PC-3 (cell line): ENCODE measurements around the gene EDN2. TPM values are rescaled to one million over a fixed set of nuclear protein-coding genes. Genes with fewer than 3 reads are reported as not detected.

Source experiments
- ATAC-seq: fragments of 200-7000 bp; cut with Tn5 transposase; 2 replicates; pipeline ENCODE4 v1.9.1; 2020; ENCODE audit warnings: mild to moderate bottlenecking, moderate library complexity
- BruUV-seq: library from RNA; stranded (reverse); fragments of 400-500 nt; replicated peaks from 2 replicates; lab custom pipeline; 2021; lab: Mats Ljungman, UMichigan
- CTCF ChIA-PET: fragments of 300-600 bp; sonication (Branson Sonifier 250); formaldehyde crosslinking; loops from one replicate; lab custom pipeline; 2022; ENCODE audit warnings: antibody characterized with exemption; lab: Charles Lee
- POLR2A ChIA-PET: fragments of 300-600 bp; sonication (Branson Sonifier 250); formaldehyde crosslinking; loops from one replicate; lab custom pipeline; 2022; ENCODE audit warnings: antibody characterized with exemption; ENCODE audit not compliant: unreplicated experiment; lab: Charles Lee
- DNase-seq: peaks from one replicate; pipeline ENCODE4 v3.0.0-alpha.2; 2015
- H2AFZ ChIP-seq: fragments of 300-600 bp; sonication (generic); 2 replicates; pipeline ENCODE4 v1.6.0; 2016; ENCODE audit warnings: antibody characterized with exemption, low read length
- H3F3A ChIP-seq: fragments of 300-600 bp; sonication (generic); one replicate; pipeline ENCODE4 v1.6.0; 2017; ENCODE audit warnings: antibody characterized with exemption, low read length, control low read depth, mild to moderate bottlenecking; ENCODE audit not compliant: unreplicated experiment
- H3K27ac ChIP-seq: fragments of 300-600 bp; sonication (generic); 2 replicates; pipeline ENCODE4 v1.5.1; 2016; ENCODE audit warnings: mild to moderate bottlenecking, low read length
- H3K27me3 ChIP-seq: fragments of 300-600 bp; sonication (generic); 2 replicates; pipeline ENCODE4 v1.6.1; 2016; ENCODE audit warnings: low read length, mixed read lengths
- H3K36me3 ChIP-seq: fragments of 300-600 bp; sonication (generic); 2 replicates; pipeline ENCODE4 v1.6.1; 2016; ENCODE audit warnings: low read depth, mixed run types, low read length, mixed read lengths
- H3K4me1 ChIP-seq: fragments of 300-600 bp; sonication (generic); 2 replicates; pipeline ENCODE4 v1.5.1; 2016; ENCODE audit warnings: low read length; ENCODE audit not compliant: insufficient read depth
- H3K4me2 ChIP-seq: fragments of 300-600 bp; sonication (generic); 2 replicates; pipeline ENCODE4 v1.6.0; 2016; ENCODE audit warnings: low read length
- H3K4me3 ChIP-seq: fragments of 300-600 bp; sonication (generic); 2 replicates; pipeline ENCODE4 v1.5.1; 2016; ENCODE audit warnings: mild to moderate bottlenecking, low read length, mixed read lengths
- H3K79me2 ChIP-seq: fragments of 300-600 bp; sonication (generic); 2 replicates; pipeline ENCODE4 v1.6.1; 2017; ENCODE audit warnings: low read length, mixed read lengths
- H3K9ac ChIP-seq: fragments of 300-600 bp; sonication (generic); 2 replicates; pipeline ENCODE4 v1.6.0; 2016; ENCODE audit warnings: mild to moderate bottlenecking, low read length
- H3K9me2 ChIP-seq: fragments of 300-600 bp; sonication (generic); replicated peaks from 2 replicates; pipeline ENCODE4 v1.6.1; 2016; ENCODE audit warnings: mixed run types, low read length, mixed read lengths
- H3K9me3 ChIP-seq: fragments of 300-600 bp; sonication (generic); 2 replicates; pipeline ENCODE4 v1.6.1; 2016; ENCODE audit warnings: low read length, mixed read lengths
- H4K20me1 ChIP-seq: fragments of 300-600 bp; sonication (generic); 2 replicates; pipeline ENCODE4 v1.6.1; 2016; ENCODE audit warnings: low read length, mixed read lengths
- CTCF ChIP-seq: fragments of 300-600 bp; sonication (generic); conservative IDR thresholded peaks from 2 replicates; pipeline ENCODE4 v1.5.1; 2017; ENCODE audit warnings: antibody characterized with exemption, low read depth, mild to moderate bottlenecking, low read length
- EZH2 ChIP-seq: fragments of 300-600 bp; sonication (generic); IDR thresholded peaks from one replicate; pipeline ENCODE4 v1.6.1; 2017; ENCODE audit warnings: antibody characterized with exemption, mild to moderate bottlenecking, low read length; ENCODE audit not compliant: unreplicated experiment
- EZH2phosphoT487 ChIP-seq: fragments of 300-600 bp; sonication (generic); IDR thresholded peaks from 2 replicates; pipeline ENCODE4 v1.6.1; 2018; ENCODE audit warnings: mild to moderate bottlenecking, antibody characterized with exemption, low read length, borderline replicate concordance
- intact Hi-C: fragments of 100-400 bp; cut with micrococcal nuclease; formaldehyde crosslinking; loops from 2 replicates; pipeline ENCODE4 v1.9.0; 2023
- total RNA-seq: library from RNA; depleted of rRNA; stranded (reverse); fragments of >200 nt; gene quantifications from 2 replicates; pipeline ENCODE4 v1.2.3, GENCODE V29; 2014

The EDN2 gene
- total RNA-seq, 1 experiment from 2014 or later, result 0.36 TPM

GRCh38 chr1:41433501-41433900, 51.0 kb downstream of the EDN2 start:
- H3F3A ChIP-seq, result no peaks in the 10 kb centered on the region
- ChIA-PET POLR2A (no interaction called here), CTCF (interaction anchor here (0.6 to 1.5 kb wide), 2 partner anchors 19 to 81 kb away, joined by 3 to 4 read pairs; no protein-coding TSS in a partner anchor)
- H3K9me2 ChIP-seq, result no peaks in the 10 kb centered on the region
- peak overlapping the region; percentile 23; the same call in 1 of the 2 replicates for H3K9ac ChIP-seq
- no peaks in the 10 kb centered on the region for H3K79me2 ChIP-seq
- no peaks in the 10 kb centered on the region for H4K20me1 ChIP-seq
- H2AFZ ChIP-seq, result no peak overlapping the region
- no peak overlapping the region for H3K4me3 ChIP-seq
- no peaks in the 10 kb centered on the region for H3K27me3 ChIP-seq
- peak overlapping the region; percentile 73 for H3K4me2 ChIP-seq
- no peak for TF ChIP-seq EZH2
- TF ChIP-seq EZH2phosphoT487, result no peak
- no peak for TF ChIP-seq CTCF
- H3K27ac ChIP-seq, result peak overlapping the region; percentile 68
- ATAC-seq (no peak), DNase-seq (no peak)
- BruUV-seq, result no TSS peak
- no peaks in the 10 kb centered on the region for H3K9me3 ChIP-seq
- intact Hi-C loops, result loop anchor here (5.0 to 10.0 kb wide), 2 partner anchors 51 to 71 kb away; partner anchors contain the start of genes EDN2 and FOXO6
- H3K36me3 ChIP-seq, result no peaks in the 10 kb centered on the region
- H3K4me1 ChIP-seq, result peaks cover 20% of the 10 kb centered on the region

- Histone ChIP-seq H2AFZ (peak overlapping the region; percentile 31), H3K9ac (peak overlapping the region; percentile 23; the same call in 1 of the 2 replicates)
- POLR2A ChIA-PET, result no interaction called here
Measured at GRCh38 chr1:41432481-41433280, 51.8 kb downstream of the EDN2 start.

More at GRCh38 chr1:41432481-41433280, 51.8 kb downstream of the EDN2 start:
- intact Hi-C loops, result loop anchor here (1.0 to 10.0 kb wide), 4 partner anchors 52 to 164 kb away; partner anchors contain the start of genes EDN2 and FOXO6
- H3K27ac ChIP-seq, result peak overlapping the region; percentile 68
- H3K4me1 ChIP-seq, result peaks cover 20% of the 10 kb centered on the region
- H3K36me3 ChIP-seq, result no peaks in the 10 kb centered on the region
- DNase-seq (peak; percentile 90), ATAC-seq (peak; percentile 93)
- peak overlapping the region; percentile 73 for H3K4me2 ChIP-seq
- BruUV-seq, result no TSS peak
- TF ChIP-seq CTCF (peak; percentile 98), EZH2 (no peak)
- no peaks in the 10 kb centered on the region for H3K9me3 ChIP-seq
- no peaks in the 10 kb centered on the region for H4K20me1 ChIP-seq
- no peaks in the 10 kb centered on the region for H3K9me2 ChIP-seq
- H3K4me3 ChIP-seq, result peak overlapping the region; percentile 31; the same call in 1 of the 2 replicates
- CTCF ChIA-PET, result interaction anchor here (0.5 to 1.5 kb wide), 4 partner anchors 18 to 126 kb away, joined by 3 to 4 read pairs (median 3); no protein-coding TSS in a partner anchor
- no peaks in the 10 kb centered on the region for H3F3A ChIP-seq
- no peaks in the 10 kb centered on the region for H3K79me2 ChIP-seq
- no peaks in the 10 kb centered on the region for H3K27me3 ChIP-seq
